Mucosa of stomach (tissue), 1 donor: ENCODE data around the gene TBL1XR1.

Experiments
- H3K27me3 ChIP-seq: one replicate; pipeline ENCODE4 v1.7.0; 2013; ENCODE audit warnings: mild to moderate bottlenecking, low read length; ENCODE audit not compliant: control insufficient read depth, insufficient read depth
- H3K36me3 ChIP-seq: one replicate; pipeline ENCODE4 v1.7.0; 2013; ENCODE audit warnings: low read length; ENCODE audit not compliant: control insufficient read depth, insufficient read depth
- H3K4me1 ChIP-seq: one replicate; pipeline ENCODE4 v1.7.0; 2013; ENCODE audit warnings: mild to moderate bottlenecking, low read length; ENCODE audit not compliant: control insufficient read depth, insufficient read depth
- H3K4me3 ChIP-seq: one replicate; pipeline ENCODE4 v1.7.0; 2013; ENCODE audit warnings: low read length
- H3K9ac ChIP-seq: one replicate; pipeline ENCODE4 v1.7.0; 2013; ENCODE audit warnings: mild to moderate bottlenecking, low read length, moderate library complexity
- H3K9me3 ChIP-seq: one replicate; pipeline ENCODE4 v1.7.0; 2013; ENCODE audit warnings: mild to moderate bottlenecking, low read length, moderate library complexity; ENCODE audit not compliant: control insufficient read depth
- donor health status: Pancreatic carcinoma.

The TBL1XR1 gene

GRCh38 chr3:177197041-177197726, at the start of gene TBL1XR1:
Gene TBL1XR1 (minus strand): TSS chr3:177197482. CDS start chr3:177064977, 132,505 bp downstream.
- H3K9me3 ChIP-seq, result no peaks in the 10 kb centered on the region
- H3K27me3 ChIP-seq, result no peaks in the 10 kb centered on the region
- no peaks in the 10 kb centered on the region for H3K36me3 ChIP-seq
- H3K9ac ChIP-seq, result peak within 1 kb of the TSS; percentile 99
- H3K4me1 ChIP-seq, result peaks cover 26% of the 10 kb centered on the region
- H3K4me3 ChIP-seq, result peak within 1 kb of the TSS; percentile 86

GRCh38 chr3:177245250-177245649, 48.0 kb upstream of the TBL1XR1 start:
- Histone ChIP-seq H3K9me3 (no peaks in the 10 kb centered on the region), H3K9ac (no peak overlapping the region), H3K27me3 (no peaks in the 10 kb centered on the region), H3K36me3 (no peaks in the 10 kb centered on the region), H3K4me3 (no peak overlapping the region), H3K4me1 (peaks cover 5% of the 10 kb centered on the region)

- no peak overlapping the region for H3K4me3 ChIP-seq
- H3K4me1 ChIP-seq, result peaks cover 5% of the 10 kb centered on the region
- no peak overlapping the region for H3K9ac ChIP-seq
- no peaks in the 10 kb centered on the region for H3K36me3 ChIP-seq
- H3K27me3 ChIP-seq, result no peaks in the 10 kb centered on the region
- H3K9me3 ChIP-seq, result no peaks in the 10 kb centered on the region
Measured at GRCh38 chr3:177244606-177245005, 47.3 kb upstream of the TBL1XR1 start.

GRCh38 chr3:177238686-177239216, 41.5 kb upstream of the TBL1XR1 start:
- no peak overlapping the region for H3K9ac ChIP-seq
- no peak overlapping the region for H3K4me3 ChIP-seq
- peaks cover 11% of the 10 kb centered on the region for H3K4me1 ChIP-seq
- H3K36me3 ChIP-seq, result no peaks in the 10 kb centered on the region
- no peaks in the 10 kb centered on the region for H3K9me3 ChIP-seq
- no peaks in the 10 kb centered on the region for H3K27me3 ChIP-seq

GRCh38 chr3:177237206-177237605, 39.9 kb upstream of the TBL1XR1 start:
- Histone ChIP-seq H3K27me3 (no peaks in the 10 kb centered on the region), H3K36me3 (no peaks in the 10 kb centered on the region), H3K9ac (no peak overlapping the region), H3K4me1 (peaks cover 7% of the 10 kb centered on the region), H3K4me3 (no peak overlapping the region), H3K9me3 (no peaks in the 10 kb centered on the region)

GRCh38 chr3:177236704-177237103, 39.4 kb upstream of the TBL1XR1 start:
- no peak overlapping the region for H3K4me3 ChIP-seq
- H3K9me3 ChIP-seq, result no peaks in the 10 kb centered on the region
- no peaks in the 10 kb centered on the region for H3K27me3 ChIP-seq
- H3K36me3 ChIP-seq, result no peaks in the 10 kb centered on the region
- no peak overlapping the region for H3K9ac ChIP-seq
- peaks cover 7% of the 10 kb centered on the region for H3K4me1 ChIP-seq

GRCh38 chr3:177234121-177234520, 36.8 kb upstream of the TBL1XR1 start:
- no peaks in the 10 kb centered on the region for H3K9me3 ChIP-seq
- H3K27me3 ChIP-seq, result no peaks in the 10 kb centered on the region
- H3K4me1 ChIP-seq, result peaks cover 7% of the 10 kb centered on the region
- no peak overlapping the region for H3K9ac ChIP-seq
- no peak overlapping the region for H3K4me3 ChIP-seq
- H3K36me3 ChIP-seq, result no peaks in the 10 kb centered on the region

GRCh38 chr3:177231242-177231641, 34.0 kb upstream of the TBL1XR1 start:
- Histone ChIP-seq H3K4me3 (no peak overlapping the region), H3K4me1 (peaks cover 7% of the 10 kb centered on the region)

GRCh38 chr3:177230641-177231040, 33.4 kb upstream of the TBL1XR1 start:
- Histone ChIP-seq H3K4me3 (no peak overlapping the region), H3K9ac (no peak overlapping the region), H3K9me3 (no peaks in the 10 kb centered on the region), H3K4me1 (peaks cover 7% of the 10 kb centered on the region), H3K36me3 (no peaks in the 10 kb centered on the region), H3K27me3 (no peaks in the 10 kb centered on the region)

More at GRCh38 chr3:177231242-177231641, 34.0 kb upstream of the TBL1XR1 start:
- Histone ChIP-seq H3K36me3 (no peaks in the 10 kb centered on the region), H3K9ac (no peak overlapping the region), H3K9me3 (no peaks in the 10 kb centered on the region), H3K27me3 (no peaks in the 10 kb centered on the region)

- no peaks in the 10 kb centered on the region for H3K9me3 ChIP-seq
- no peak overlapping the region for H3K9ac ChIP-seq
- peaks cover 7% of the 10 kb centered on the region for H3K4me1 ChIP-seq
- no peak overlapping the region for H3K4me3 ChIP-seq
- no peaks in the 10 kb centered on the region for H3K27me3 ChIP-seq
- no peaks in the 10 kb centered on the region for H3K36me3 ChIP-seq
Measured at GRCh38 chr3:177229791-177230190, 32.5 kb upstream of the TBL1XR1 start.

GRCh38 chr3:177228601-177229190, 31.4 kb upstream of the TBL1XR1 start:
- no peaks in the 10 kb centered on the region for H3K36me3 ChIP-seq
- no peak overlapping the region for H3K4me3 ChIP-seq
- H3K9ac ChIP-seq, result no peak overlapping the region
- H3K4me1 ChIP-seq, result no peaks in the 10 kb centered on the region
- no peaks in the 10 kb centered on the region for H3K9me3 ChIP-seq
- no peaks in the 10 kb centered on the region for H3K27me3 ChIP-seq

- H3K9ac ChIP-seq, result no peak overlapping the region
- no peak overlapping the region for H3K4me3 ChIP-seq
- no peaks in the 10 kb centered on the region for H3K4me1 ChIP-seq
- no peaks in the 10 kb centered on the region for H3K9me3 ChIP-seq
- no peaks in the 10 kb centered on the region for H3K36me3 ChIP-seq
- H3K27me3 ChIP-seq, result no peaks in the 10 kb centered on the region
Measured at GRCh38 chr3:177224414-177224813, 27.1 kb upstream of the TBL1XR1 start.
